ENCODE measurements around the gene RS1.

DNA sequence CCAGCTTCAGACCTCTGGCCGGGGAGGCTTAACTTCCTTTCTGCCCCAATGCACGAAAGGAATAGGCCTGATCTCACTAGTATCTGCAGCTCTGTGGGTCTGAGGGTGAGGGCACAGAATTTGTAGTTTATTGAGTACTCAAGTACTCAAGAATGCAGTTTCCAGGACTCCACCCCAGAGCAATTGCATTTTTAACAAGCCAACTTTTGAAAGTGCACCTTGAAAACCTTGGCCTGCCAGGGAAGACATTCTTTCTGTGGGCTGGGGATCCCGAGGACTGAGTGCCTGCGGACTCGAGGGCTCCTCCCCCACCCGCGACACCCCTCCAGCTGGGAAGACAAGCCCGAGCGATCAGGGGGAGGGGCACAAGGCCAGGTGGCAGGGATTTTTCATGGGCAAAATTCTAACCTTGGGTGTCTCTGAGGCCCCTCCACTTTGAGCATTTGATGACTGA is 22.4 kb downstream of the RS1 start:
- TF ChIP-seq, protein P1, sequence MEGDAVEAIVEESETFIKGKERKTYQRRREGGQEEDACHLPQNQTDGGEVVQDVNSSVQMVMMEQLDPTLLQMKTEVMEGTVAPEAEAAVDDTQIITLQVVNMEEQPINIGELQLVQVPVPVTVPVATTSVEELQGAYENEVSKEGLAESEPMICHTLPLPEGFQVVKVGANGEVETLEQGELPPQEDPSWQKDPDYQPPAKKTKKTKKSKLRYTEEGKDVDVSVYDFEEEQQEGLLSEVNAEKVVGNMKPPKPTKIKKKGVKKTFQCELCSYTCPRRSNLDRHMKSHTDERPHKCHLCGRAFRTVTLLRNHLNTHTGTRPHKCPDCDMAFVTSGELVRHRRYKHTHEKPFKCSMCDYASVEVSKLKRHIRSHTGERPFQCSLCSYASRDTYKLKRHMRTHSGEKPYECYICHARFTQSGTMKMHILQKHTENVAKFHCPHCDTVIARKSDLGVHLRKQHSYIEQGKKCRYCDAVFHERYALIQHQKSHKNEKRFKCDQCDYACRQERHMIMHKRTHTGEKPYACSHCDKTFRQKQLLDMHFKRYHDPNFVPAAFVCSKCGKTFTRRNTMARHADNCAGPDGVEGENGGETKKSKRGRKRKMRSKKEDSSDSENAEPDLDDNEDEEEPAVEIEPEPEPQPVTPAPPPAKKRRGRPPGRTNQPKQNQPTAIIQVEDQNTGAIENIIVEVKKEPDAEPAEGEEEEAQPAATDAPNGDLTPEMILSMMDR (IDR thresholded peaks at IDR 0.05): no peak
- no peak for TF ChIP-seq POLR2A (IDR thresholded peaks at IDR 0.05)

All from ovary (tissue), 3 donors.